ENCODE measurements around the gene PLCH1. TPM values are rescaled to one million over a fixed set of nuclear protein-coding genes. Genes with fewer than 3 reads are reported as not detected.
A peak's percentile ranks its signal among the peaks of the same experiment; 100 is the strongest.

PLCH1 gene
- total RNA-seq, 2 donors from 2014 or later, result 0.17 to 0.24 TPM

DNA sequence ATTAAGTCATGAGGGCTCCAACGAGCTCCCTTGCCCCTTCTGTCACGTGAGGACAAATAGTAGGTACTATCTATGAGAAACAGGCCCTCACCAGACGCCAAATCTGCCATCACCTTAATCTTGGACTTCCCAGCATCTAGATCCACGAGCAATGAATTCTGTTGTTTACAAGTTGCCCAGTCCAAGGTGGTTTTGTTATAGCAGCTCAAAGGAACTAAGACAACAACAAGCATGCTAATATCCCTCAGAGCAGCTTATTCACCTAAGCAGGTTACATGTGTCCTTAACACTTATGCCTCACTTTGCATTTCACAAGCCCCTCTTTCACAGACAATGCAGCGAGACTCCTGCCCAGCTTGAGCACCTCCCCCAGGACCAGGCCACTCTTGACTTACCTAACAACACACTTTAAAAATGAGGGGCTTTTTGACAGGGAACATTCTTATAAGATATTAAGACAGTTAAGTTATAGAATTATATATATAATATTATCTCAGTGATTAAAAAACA is 219.5 kb downstream of the PLCH1 start:
- peaks cover under 1% of the 10 kb centered on the region for H3K9me3 Mint-ChIP-seq
- no peaks in the 10 kb centered on the region for H3K27me3 Mint-ChIP-seq
- no peak overlapping the region for H3K27ac Mint-ChIP-seq
- no peak overlapping the region for H3K4me3 Mint-ChIP-seq
- no peak for ATAC-seq
- no peak for DNase-seq (ENCODE audit: low spot score)
- no peaks in the 10 kb centered on the region for H3K36me3 Mint-ChIP-seq
- no peaks in the 10 kb centered on the region for H3K4me1 Mint-ChIP-seq (ENCODE audit: low read depth in 2 of 2)

DNA sequence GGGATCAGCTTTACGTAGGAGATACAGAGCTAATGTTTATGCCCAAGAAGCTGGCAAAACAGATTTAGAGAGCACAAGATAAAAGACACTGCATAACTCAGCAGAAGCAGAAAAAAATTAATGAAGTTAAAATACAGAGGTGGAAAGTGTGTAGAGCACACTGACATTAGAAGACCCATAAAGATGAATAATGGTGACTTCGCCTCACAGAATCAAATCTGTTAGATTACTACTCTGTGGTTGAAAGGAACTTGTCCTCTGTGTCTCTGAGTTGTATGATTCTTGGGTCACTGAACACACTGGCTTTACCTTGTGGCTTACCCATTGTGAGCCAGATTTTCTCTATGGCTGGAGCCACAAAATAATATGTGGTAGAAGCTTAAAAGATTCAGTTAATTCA is 224.4 kb downstream of the PLCH1 start:
- ATAC-seq (no peak), DNase-seq (ENCODE audit: low spot score) (no peak)
- Mint-ChIP-seq H3K4me1 (ENCODE audit: low read depth in 2 of 2) (no peaks in the 10 kb centered on the region), H3K36me3 (no peaks in the 10 kb centered on the region), H3K9me3 (peaks cover 5% of the 10 kb centered on the region), H3K4me3 (no peak overlapping the region), H3K27ac (no peak overlapping the region), H3K27me3 (no peaks in the 10 kb centered on the region)

DNA sequence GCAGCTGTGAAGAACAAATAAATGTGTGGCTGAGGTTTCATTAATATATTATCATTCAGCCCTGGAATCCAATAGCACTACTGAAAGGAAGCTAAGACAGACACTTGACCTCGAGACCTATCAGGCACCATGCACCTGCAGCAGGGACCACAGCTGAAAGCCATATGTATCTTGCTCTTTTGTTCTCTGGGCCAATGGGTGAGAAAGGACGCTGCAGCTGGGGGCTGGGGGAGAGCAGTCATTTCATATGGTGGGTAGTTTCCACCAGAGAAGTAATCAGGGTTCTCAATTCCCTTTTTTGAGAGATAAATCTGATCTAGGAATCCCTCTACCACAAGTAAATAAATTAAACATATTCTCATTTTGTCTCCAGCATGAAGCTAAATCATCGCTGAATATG is 225.8 kb downstream of the PLCH1 start:
- Mint-ChIP-seq H3K27me3 (no peaks in the 10 kb centered on the region), H3K27ac (no peak overlapping the region), H3K36me3 (no peaks in the 10 kb centered on the region), H3K9me3 (peaks cover 5% of the 10 kb centered on the region), H3K4me1 (ENCODE audit: low read depth in 2 of 2) (no peaks in the 10 kb centered on the region), H3K4me3 (no peak overlapping the region)
- DNase-seq (ENCODE audit: low spot score) (no peak), ATAC-seq (no peak)

DNA sequence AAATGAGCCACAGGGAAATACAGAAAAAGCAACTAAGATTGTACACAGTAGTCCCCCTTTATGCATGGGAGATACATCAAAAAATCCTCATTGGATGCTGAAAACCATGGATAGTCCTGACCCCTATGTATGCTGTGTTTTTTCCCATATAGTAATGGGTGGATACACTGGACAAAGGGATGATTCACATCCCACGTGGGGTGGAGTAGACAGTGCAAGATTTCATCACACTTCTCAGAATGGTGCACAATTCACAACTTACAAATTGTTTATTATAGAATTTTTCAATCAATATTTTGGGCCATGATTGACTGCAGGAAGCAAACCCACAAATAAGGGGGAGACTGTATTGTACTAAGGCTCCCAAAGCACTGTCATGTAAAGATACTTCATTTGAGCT is 227.0 kb downstream of the PLCH1 start:
- Mint-ChIP-seq H3K36me3 (no peaks in the 10 kb centered on the region), H3K4me1 (ENCODE audit: low read depth in 2 of 2) (no peaks in the 10 kb centered on the region), H3K4me3 (no peak overlapping the region), H3K27me3 (no peaks in the 10 kb centered on the region), H3K27ac (no peak overlapping the region), H3K9me3 (peaks cover 8% of the 10 kb centered on the region)
- no peak for DNase-seq (ENCODE audit: low spot score)
- ATAC-seq, result no peak

DNA sequence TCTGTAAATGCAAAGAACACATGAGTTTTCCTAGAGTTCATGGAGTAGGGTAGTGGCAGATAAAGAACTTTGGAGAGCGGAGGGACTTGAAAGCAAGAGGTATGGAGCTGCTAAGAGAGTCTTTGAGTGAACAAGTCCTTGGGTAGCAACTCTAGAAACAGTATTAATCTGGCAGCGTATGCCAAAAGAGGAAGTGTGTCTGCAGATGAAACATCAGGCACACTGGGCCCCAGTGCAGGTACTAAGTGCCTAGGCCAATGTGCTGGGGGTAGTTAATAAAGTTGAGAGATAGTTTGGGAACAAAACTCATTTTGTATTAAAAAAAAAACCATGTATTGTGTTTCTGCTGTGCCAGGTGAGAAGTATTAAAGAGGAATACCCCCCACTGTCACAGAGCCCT is 228.4 kb downstream of the PLCH1 start:
- Mint-ChIP-seq H3K9me3 (peaks cover 15% of the 10 kb centered on the region), H3K27ac (no peak overlapping the region), H3K36me3 (peaks cover 4% of the 10 kb centered on the region), H3K27me3 (no peaks in the 10 kb centered on the region), H3K4me3 (no peak overlapping the region), H3K4me1 (ENCODE audit: low read depth in 2 of 2) (no peaks in the 10 kb centered on the region)
- DNase-seq (ENCODE audit: low spot score) (no peak), ATAC-seq (no peak)

- H3K4me1 Mint-ChIP-seq (ENCODE audit: low read depth in 2 of 2), result no peaks in the 10 kb centered on the region
- H3K27ac Mint-ChIP-seq, result no peak overlapping the region
- H3K9me3 Mint-ChIP-seq, result peaks cover 15% of the 10 kb centered on the region
- ATAC-seq (no peak), DNase-seq (ENCODE audit: low spot score) (no peak)
- peaks cover 4% of the 10 kb centered on the region for H3K36me3 Mint-ChIP-seq
- no peak overlapping the region for H3K4me3 Mint-ChIP-seq
- no peaks in the 10 kb centered on the region for H3K27me3 Mint-ChIP-seq
Measured at GRCh38 chr3:155512867-155513261, 232.0 kb downstream of the PLCH1 start.

- Mint-ChIP-seq H3K9me3 (peaks cover 15% of the 10 kb centered on the region), H3K4me3 (no peak overlapping the region)
- ATAC-seq, result no peak
Measured at GRCh38 chr3:155512175-155512866, 232.6 kb downstream of the PLCH1 start.

GRCh38 chr3:155504682-155505081 is 240.2 kb downstream of the PLCH1 start:
- Mint-ChIP-seq H3K27ac (no peak overlapping the region), H3K36me3 (no peaks in the 10 kb centered on the region), H3K4me1 (ENCODE audit: low read depth in 2 of 2) (no peaks in the 10 kb centered on the region), H3K27me3 (no peaks in the 10 kb centered on the region), H3K9me3 (no peaks in the 10 kb centered on the region), H3K4me3 (no peak overlapping the region)
- DNase-seq (ENCODE audit: low spot score) (no peak), ATAC-seq (no peak)

More at GRCh38 chr3:155512175-155512866, 232.6 kb downstream of the PLCH1 start:
- Mint-ChIP-seq H3K27me3 (no peaks in the 10 kb centered on the region), H3K36me3 (peaks cover 4% of the 10 kb centered on the region), H3K27ac (no peak overlapping the region), H3K4me1 (ENCODE audit: low read depth in 2 of 2) (no peaks in the 10 kb centered on the region)
- DNase-seq (ENCODE audit: low spot score), result no peak

DNA sequence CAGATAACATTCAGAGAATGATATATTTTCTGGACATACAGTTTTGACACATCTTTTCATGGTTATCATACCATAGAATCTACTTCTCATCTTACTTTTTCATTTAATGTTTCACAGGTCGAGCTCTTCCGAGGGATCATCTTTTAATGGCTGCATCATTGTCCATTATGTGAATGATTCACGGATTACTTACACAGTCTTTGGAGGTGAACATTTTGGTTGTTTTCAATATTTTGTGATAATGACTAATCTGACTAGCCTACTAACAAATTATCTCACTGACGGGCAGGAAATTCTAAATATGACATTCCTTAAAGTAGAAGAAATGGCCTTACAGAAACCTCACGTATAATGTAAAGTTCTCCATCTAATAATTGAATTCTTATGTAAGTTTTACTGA is 242.2 kb downstream of the PLCH1 start:
- H3K4me1 Mint-ChIP-seq (ENCODE audit: low read depth in 2 of 2), result no peaks in the 10 kb centered on the region

DNA sequence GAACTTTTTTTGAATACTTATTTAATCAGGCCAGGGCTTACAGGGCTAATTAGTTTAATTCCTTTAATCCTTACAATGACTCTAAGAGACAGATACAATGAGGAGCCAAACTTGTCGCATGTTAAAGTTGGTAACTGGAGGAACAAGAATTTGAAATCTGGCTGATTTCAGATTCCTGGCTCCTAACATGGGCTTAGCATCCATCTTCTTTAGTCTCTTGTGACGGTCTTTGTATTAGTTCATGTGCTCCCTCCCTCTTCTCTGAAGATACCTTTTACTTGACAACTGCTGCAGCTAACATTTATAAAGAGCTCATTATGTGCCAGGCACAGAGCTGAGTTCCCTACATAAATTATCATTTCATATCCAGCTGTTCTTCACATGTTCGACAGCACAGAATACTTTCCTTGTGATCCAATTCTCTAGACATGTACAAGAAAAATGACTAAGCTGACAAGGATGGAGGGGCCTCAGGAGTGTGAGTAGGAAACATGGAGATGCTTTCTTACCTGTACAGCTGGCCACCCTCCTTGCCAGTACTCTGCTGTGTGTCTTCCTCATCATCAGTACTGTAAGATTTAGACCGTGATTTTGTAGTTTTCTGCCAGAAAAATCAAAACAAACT is 244.6 kb downstream of the PLCH1 start:
- H3K36me3 Mint-ChIP-seq, result no peaks in the 10 kb centered on the region
- H3K9me3 Mint-ChIP-seq, result no peaks in the 10 kb centered on the region
- H3K4me1 Mint-ChIP-seq (ENCODE audit: low read depth in 2 of 2), result no peaks in the 10 kb centered on the region
- no peak for DNase-seq (ENCODE audit: low spot score)
- no peak overlapping the region for H3K27ac Mint-ChIP-seq
- no peak for ATAC-seq
- no peak overlapping the region for H3K4me3 Mint-ChIP-seq
- no peaks in the 10 kb centered on the region for H3K27me3 Mint-ChIP-seq

More for the DNA sequence above, 242.2 kb downstream of the PLCH1 start:
- Mint-ChIP-seq H3K27me3 (no peaks in the 10 kb centered on the region), H3K36me3 (no peaks in the 10 kb centered on the region), H3K27ac (no peak overlapping the region), H3K9me3 (no peaks in the 10 kb centered on the region), H3K4me3 (no peak overlapping the region)
- ATAC-seq, result no peak
- DNase-seq (ENCODE audit: low spot score), result no peak

GRCh38 chr3:155497930-155498647 is 246.8 kb downstream of the PLCH1 start:
- ATAC-seq, result no peak
- no peaks in the 10 kb centered on the region for H3K36me3 Mint-ChIP-seq
- no peak overlapping the region for H3K4me3 Mint-ChIP-seq

GRCh38 chr3:155496206-155496605 is 248.7 kb downstream of the PLCH1 start:
- H3K27me3 Mint-ChIP-seq, result no peaks in the 10 kb centered on the region
- DNase-seq (ENCODE audit: low spot score), result no peak
- no peaks in the 10 kb centered on the region for H3K9me3 Mint-ChIP-seq
- H3K27ac Mint-ChIP-seq, result no peak overlapping the region
- H3K36me3 Mint-ChIP-seq, result no peaks in the 10 kb centered on the region
- H3K4me1 Mint-ChIP-seq (ENCODE audit: low read depth in 2 of 2), result peaks cover 0 to 6% of the 10 kb centered on the region in 2 donors
- no peak overlapping the region for H3K4me3 Mint-ChIP-seq
- ATAC-seq, result no peak

More at GRCh38 chr3:155497930-155498647, 246.8 kb downstream of the PLCH1 start:
- no peak for DNase-seq (ENCODE audit: low spot score)
- no peaks in the 10 kb centered on the region for H3K9me3 Mint-ChIP-seq
- H3K27me3 Mint-ChIP-seq, result no peaks in the 10 kb centered on the region
- peaks cover 0 to 6% of the 10 kb centered on the region in 2 donors for H3K4me1 Mint-ChIP-seq (ENCODE audit: low read depth in 2 of 2)
- no peak overlapping the region for H3K27ac Mint-ChIP-seq

- H3K36me3 Mint-ChIP-seq, result no peaks in the 10 kb centered on the region
- H3K27ac Mint-ChIP-seq, result no peak overlapping the region
- H3K4me3 Mint-ChIP-seq, result no peak overlapping the region
- peak in 1 of 2 donors; percentile 32 for ATAC-seq
- H3K4me1 Mint-ChIP-seq (ENCODE audit: low read depth in 2 of 2), result peaks cover 0 to 6% of the 10 kb centered on the region in 2 donors
- no peak for DNase-seq (ENCODE audit: low spot score)
- no peaks in the 10 kb centered on the region for H3K27me3 Mint-ChIP-seq
- H3K9me3 Mint-ChIP-seq, result no peaks in the 10 kb centered on the region
Measured at GRCh38 chr3:155495387-155495786, 249.5 kb downstream of the PLCH1 start.

GRCh38 chr3:155494332-155494731 is 250.5 kb downstream of the PLCH1 start:
- peaks cover 0 to 6% of the 10 kb centered on the region in 2 donors for H3K4me1 Mint-ChIP-seq (ENCODE audit: low read depth in 2 of 2)
- no peak for DNase-seq (ENCODE audit: low spot score)
- H3K4me3 Mint-ChIP-seq, result no peak overlapping the region
- no peaks in the 10 kb centered on the region for H3K9me3 Mint-ChIP-seq
- no peak for ATAC-seq
- H3K27ac Mint-ChIP-seq, result no peak overlapping the region
- H3K27me3 Mint-ChIP-seq, result no peaks in the 10 kb centered on the region
- no peaks in the 10 kb centered on the region for H3K36me3 Mint-ChIP-seq
